ENCODE data around the gene PNMA1. TPM values are rescaled to one million over a fixed set of nuclear protein-coding genes. Genes with fewer than 3 reads are reported as not detected.

The PNMA1 gene
- total and polyA plus RNA-seq, 12 donors, result 14.4 to 74.6 (median 31.9) TPM

DNA sequence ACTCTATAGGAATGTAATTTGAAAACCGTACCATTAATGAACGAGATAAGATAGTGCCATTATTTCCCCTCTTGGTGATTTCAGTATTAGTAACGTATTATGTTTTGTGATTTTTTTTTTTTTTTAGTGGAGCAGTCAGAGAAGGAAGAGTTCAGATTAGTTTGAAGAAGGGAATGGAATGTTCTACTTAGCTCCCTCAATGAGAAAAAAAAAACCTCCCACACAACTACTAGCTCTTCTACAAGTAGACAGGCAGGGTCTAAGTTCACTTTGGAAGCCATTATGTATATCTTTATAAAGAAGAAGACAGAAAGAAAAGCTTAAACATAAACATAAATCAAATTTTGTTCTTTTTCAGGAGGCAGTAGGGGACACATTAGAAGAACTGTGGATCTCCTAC is 27.3 kb downstream of the PNMA1 start:
- Histone ChIP-seq H3K27me3 (no peaks in the 10 kb centered on the region), H3K4me1 (replicated peaks in 1 of 2) (no peaks in the 10 kb centered on the region), H3K9me3 (replicated peaks in 1 of 3) (no peaks in the 10 kb centered on the region), H3K27ac (no peak overlapping the region), H3K4me3 (no peak overlapping the region), H3K36me3 (replicated peaks in 1 of 2) (peaks cover 0 to 8% of the 10 kb centered on the region in 2 donors)
- TF ChIP-seq, protein P1, sequence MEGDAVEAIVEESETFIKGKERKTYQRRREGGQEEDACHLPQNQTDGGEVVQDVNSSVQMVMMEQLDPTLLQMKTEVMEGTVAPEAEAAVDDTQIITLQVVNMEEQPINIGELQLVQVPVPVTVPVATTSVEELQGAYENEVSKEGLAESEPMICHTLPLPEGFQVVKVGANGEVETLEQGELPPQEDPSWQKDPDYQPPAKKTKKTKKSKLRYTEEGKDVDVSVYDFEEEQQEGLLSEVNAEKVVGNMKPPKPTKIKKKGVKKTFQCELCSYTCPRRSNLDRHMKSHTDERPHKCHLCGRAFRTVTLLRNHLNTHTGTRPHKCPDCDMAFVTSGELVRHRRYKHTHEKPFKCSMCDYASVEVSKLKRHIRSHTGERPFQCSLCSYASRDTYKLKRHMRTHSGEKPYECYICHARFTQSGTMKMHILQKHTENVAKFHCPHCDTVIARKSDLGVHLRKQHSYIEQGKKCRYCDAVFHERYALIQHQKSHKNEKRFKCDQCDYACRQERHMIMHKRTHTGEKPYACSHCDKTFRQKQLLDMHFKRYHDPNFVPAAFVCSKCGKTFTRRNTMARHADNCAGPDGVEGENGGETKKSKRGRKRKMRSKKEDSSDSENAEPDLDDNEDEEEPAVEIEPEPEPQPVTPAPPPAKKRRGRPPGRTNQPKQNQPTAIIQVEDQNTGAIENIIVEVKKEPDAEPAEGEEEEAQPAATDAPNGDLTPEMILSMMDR (IDR thresholded peaks at IDR 0.05), result no peak
- no peak for TF ChIP-seq POLR2A (IDR thresholded peaks at IDR 0.05)
- DNase-seq, result no peak
- 77 to 85% (median 83%) methylated on average over 3 of the region's 3 CpGs for WGBS, 4 donors
- intact Hi-C loops (cut with DNase I), result no loop called here

DNA sequence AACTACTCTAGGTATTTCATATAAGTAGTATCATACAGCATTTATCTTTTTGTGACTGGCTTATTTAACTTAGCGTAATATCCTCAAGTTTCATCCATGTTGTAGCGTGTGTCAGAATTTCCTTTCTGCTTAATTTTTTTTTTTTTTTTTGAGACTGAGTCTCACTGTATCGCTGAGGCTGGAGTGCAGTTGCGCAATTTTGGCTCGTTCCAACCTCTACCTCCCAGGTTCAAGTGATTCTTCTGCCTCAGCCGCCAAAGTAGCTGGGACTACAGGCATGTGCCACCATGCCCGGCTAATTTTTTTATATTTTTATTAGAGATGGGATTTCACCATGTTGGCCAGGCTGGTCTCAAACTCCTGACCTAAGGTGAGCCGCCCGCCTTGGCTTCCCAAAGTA is 28.9 kb downstream of the PNMA1 start:
- no peak for DNase-seq
- WGBS, 4 donors, result 85 to 95% (median 92%) methylated on average over 9 of the region's 9 CpGs
- Histone ChIP-seq H3K27ac (no peak overlapping the region), H3K27me3 (no peaks in the 10 kb centered on the region), H3K4me1 (replicated peaks in 1 of 2) (no peaks in the 10 kb centered on the region), H3K9me3 (replicated peaks in 1 of 3) (no peaks in the 10 kb centered on the region), H3K36me3 (replicated peaks in 1 of 2) (peaks cover 0 to 5% of the 10 kb centered on the region in 2 donors), H3K4me3 (no peak overlapping the region)
- intact Hi-C loops (cut with DNase I), result no loop called here
- TF ChIP-seq POLR2A (IDR thresholded peaks at IDR 0.05), result no peak
- TF ChIP-seq, protein P1 (IDR thresholded peaks at IDR 0.05), result no peak

DNA sequence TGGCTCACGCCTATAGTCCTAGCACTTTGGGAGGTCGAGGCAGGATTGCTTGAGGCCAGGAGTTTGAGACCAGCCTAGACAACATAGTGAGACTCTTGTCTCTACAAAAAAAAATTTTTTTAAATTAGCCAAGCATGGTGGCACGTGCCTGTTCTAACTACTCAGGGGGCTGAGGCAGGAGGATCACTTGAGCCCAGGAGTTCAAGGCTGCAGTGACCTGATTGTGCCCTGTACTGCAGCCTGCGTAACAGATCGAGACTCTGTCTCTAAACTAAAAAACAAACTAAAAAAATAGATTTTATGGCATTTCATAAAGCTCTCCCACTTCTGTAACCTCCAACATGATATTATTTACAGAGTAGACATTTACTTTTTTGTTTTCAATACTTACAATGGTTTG is 29.6 kb downstream of the PNMA1 start:
- H3K4me1 ChIP-seq (replicated peaks in 1 of 2), result no peaks in the 10 kb centered on the region
- no peak overlapping the region for H3K4me3 ChIP-seq
- no peaks in the 10 kb centered on the region for H3K9me3 ChIP-seq (replicated peaks in 1 of 3)
- no peak for TF ChIP-seq POLR2A (IDR thresholded peaks at IDR 0.05)
- TF ChIP-seq, protein P1 (IDR thresholded peaks at IDR 0.05), result no peak
- no peak overlapping the region for H3K27ac ChIP-seq
- H3K27me3 ChIP-seq, result no peaks in the 10 kb centered on the region
- 62 to 73% (median 65%) methylated on average over 5 of the region's 5 CpGs for WGBS, 4 donors
- peak in 1 of 7 donors; percentile 18 for DNase-seq
- H3K36me3 ChIP-seq (replicated peaks in 1 of 2), result peaks cover 0 to 5% of the 10 kb centered on the region in 2 donors
- intact Hi-C loops (cut with DNase I), result no loop called here

DNA sequence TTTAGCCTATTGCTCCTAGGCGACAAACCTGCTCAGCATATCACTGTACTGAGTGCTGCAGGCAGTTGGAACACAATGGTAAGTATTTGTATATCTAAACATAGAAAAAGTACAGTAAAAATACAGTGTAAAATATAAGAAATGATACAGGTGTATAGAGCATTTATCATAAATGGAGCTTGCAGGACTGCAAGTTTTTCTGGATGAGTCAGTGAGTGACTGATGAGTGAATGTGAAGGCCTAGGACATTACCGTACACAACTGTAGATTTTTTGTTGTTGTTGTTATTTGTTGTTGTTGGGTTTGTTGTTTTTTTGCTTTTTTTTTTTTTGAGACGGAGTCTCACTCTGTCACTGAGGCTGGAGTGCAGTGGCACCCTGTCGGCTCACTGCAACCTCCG is 33.4 kb downstream of the PNMA1 start:
- WGBS, 4 donors, result 87 to 92% (median 91%) methylated on average over 5 of the region's 5 CpGs

More for the DNA sequence above, 33.4 kb downstream of the PNMA1 start:
- no peak overlapping the region for H3K27ac ChIP-seq
- H3K4me3 ChIP-seq, result no peak overlapping the region
- no peaks in the 10 kb centered on the region for H3K27me3 ChIP-seq
- no peak for TF ChIP-seq POLR2A (IDR thresholded peaks at IDR 0.05)
- TF ChIP-seq, protein P1 (IDR thresholded peaks at IDR 0.05), result no peak
- no peaks in the 10 kb centered on the region for H3K36me3 ChIP-seq (replicated peaks in 1 of 2)
- intact Hi-C loops (cut with DNase I), result no loop called here
- no peak for DNase-seq
- H3K4me1 ChIP-seq (replicated peaks in 1 of 2), result no peaks in the 10 kb centered on the region
- no peaks in the 10 kb centered on the region for H3K9me3 ChIP-seq (replicated peaks in 1 of 3)
